HEK293 (cell line): ENCODE data around the gene WWOX.

ENCODE experiments used
- GLI2 ChIP-seq: fragments of 450-650 bp; formaldehyde crosslinking; IDR thresholded peaks from 2 replicates; pipeline ENCODE4; 2017; ENCODE audit warnings: missing biosample characterization, missing genetic modification characterization, low read depth, borderline replicate concordance
- MZF1 ChIP-seq: fragments of 450-650 bp; formaldehyde crosslinking; IDR thresholded peaks from 2 replicates; pipeline ENCODE4 v1.5.1; 2017; ENCODE audit warnings: missing biosample characterization, missing genetic modification characterization, borderline replicate concordance
- YY2 ChIP-seq: fragments of 450-650 bp; formaldehyde crosslinking; IDR thresholded peaks from 2 replicates; pipeline ENCODE4 v1.5.1; 2016; ENCODE audit warnings: missing biosample characterization, missing genetic modification characterization
- ZNF184 ChIP-seq: fragments of 450-650 bp; IDR thresholded peaks from 2 replicates; pipeline ENCODE4 v1.5.1; 2018; ENCODE audit warnings: missing biosample characterization, mild to moderate bottlenecking, missing genetic modification characterization
- ZNF223 ChIP-seq: fragments of 450-650 bp; formaldehyde crosslinking; IDR thresholded peaks from 2 replicates; pipeline ENCODE4 v1.5.1; 2016; ENCODE audit warnings: missing biosample characterization, missing genetic modification characterization
- ZNF394 ChIP-seq: fragments of 450-650 bp; formaldehyde crosslinking; IDR thresholded peaks from 2 replicates; pipeline ENCODE4 v1.5.1; 2016; ENCODE audit warnings: missing biosample characterization, missing genetic modification characterization, mild to moderate bottlenecking, moderate library complexity, borderline replicate concordance
- ZNF585B ChIP-seq: fragments of 450-650 bp; formaldehyde crosslinking; IDR thresholded peaks from 2 replicates; pipeline ENCODE4 v1.5.1; 2016; ENCODE audit warnings: missing biosample characterization, missing genetic modification characterization
- ZNF776 ChIP-seq: fragments of 450-650 bp; formaldehyde crosslinking; IDR thresholded peaks from 2 replicates; pipeline ENCODE4 v1.5.0; 2017; ENCODE audit warnings: missing biosample characterization, missing genetic modification characterization, borderline replicate concordance
- TF ChIP-seq, protein P1 (sequence below): fragments of 450-650 bp; formaldehyde crosslinking; IDR thresholded peaks from 2 replicates; pipeline ENCODE4 v1.5.1; 2016; ENCODE audit warnings: missing biosample characterization, missing genetic modification characterization

DNA sequence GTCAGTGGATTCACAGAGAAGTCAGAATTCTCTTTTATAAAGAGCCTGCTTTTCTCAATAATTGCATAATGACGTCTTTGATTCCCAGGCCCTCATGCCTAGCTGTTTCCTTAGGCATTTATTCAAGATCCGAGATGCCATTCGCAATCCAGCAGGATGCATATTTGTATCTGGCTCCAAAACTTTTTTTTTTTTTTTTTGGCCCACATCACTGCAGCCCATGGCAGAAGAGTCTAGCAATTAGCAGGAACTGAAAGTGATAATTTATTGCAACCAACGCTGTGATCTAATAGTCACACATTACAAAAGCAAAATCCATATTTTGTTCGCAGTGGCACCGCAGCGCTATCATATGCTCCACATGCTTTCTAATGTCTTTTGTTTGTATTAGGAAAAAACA lies 997.7 kb downstream of the WWOX start:
- TF ChIP-seq ZNF394 (tag by site-specific recombination) (no peak), ZNF776 (tag by site-specific recombination) (no peak), ZNF184 (tag by site-specific recombination) (no peak), GLI2 (no peak), YY2 (tag by site-specific recombination) (no peak), ZNF585B (tag by site-specific recombination) (no peak), MZF1 (no peak), ZNF223 (tag by site-specific recombination) (no peak)
- TF ChIP-seq, protein P1, sequence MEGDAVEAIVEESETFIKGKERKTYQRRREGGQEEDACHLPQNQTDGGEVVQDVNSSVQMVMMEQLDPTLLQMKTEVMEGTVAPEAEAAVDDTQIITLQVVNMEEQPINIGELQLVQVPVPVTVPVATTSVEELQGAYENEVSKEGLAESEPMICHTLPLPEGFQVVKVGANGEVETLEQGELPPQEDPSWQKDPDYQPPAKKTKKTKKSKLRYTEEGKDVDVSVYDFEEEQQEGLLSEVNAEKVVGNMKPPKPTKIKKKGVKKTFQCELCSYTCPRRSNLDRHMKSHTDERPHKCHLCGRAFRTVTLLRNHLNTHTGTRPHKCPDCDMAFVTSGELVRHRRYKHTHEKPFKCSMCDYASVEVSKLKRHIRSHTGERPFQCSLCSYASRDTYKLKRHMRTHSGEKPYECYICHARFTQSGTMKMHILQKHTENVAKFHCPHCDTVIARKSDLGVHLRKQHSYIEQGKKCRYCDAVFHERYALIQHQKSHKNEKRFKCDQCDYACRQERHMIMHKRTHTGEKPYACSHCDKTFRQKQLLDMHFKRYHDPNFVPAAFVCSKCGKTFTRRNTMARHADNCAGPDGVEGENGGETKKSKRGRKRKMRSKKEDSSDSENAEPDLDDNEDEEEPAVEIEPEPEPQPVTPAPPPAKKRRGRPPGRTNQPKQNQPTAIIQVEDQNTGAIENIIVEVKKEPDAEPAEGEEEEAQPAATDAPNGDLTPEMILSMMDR (tag by site-specific recombination) = no peak
